Activated CD4-positive, alpha-beta T cell treated with anti-CD3 and anti-CD28 coated beads, Interleukin-2, amount 10 ng/mL, durations not matched to agents 7 days and 5 days (primary cell): Measurements from ENCODE around the gene COL6A2. TPM values are rescaled to one million over a fixed set of nuclear protein-coding genes. Genes with fewer than 3 reads are reported as not detected.

Experiments
- CTCF ChIA-PET: fragments of 350-600 bp; sonication (Branson Sonifier 250); formaldehyde crosslinking; loops from one replicate; lab custom pipeline; 2021; ENCODE audit warnings: antibody characterized with exemption; lab: Charles Lee
- POLR2A ChIA-PET: fragments of 350-600 bp; sonication (Branson Sonifier 250); formaldehyde crosslinking; loops from one replicate; lab custom pipeline; 2021; ENCODE audit warnings: antibody characterized with exemption; lab: Charles Lee
- DNase-seq: peaks from one replicate; pipeline ENCODE4 v3.0.0-alpha.2; 2020
- H3K27ac Mint-ChIP-seq: one replicate; pipeline ENCODE4 v1.8.0; 2021; ENCODE audit warnings: mild to moderate bottlenecking, moderate library complexity, mixed read lengths
- H3K27me3 Mint-ChIP-seq: one replicate; pipeline ENCODE4 v1.8.0; 2021; ENCODE audit warnings: mixed read lengths
- H3K36me3 Mint-ChIP-seq: one replicate; pipeline ENCODE4 v1.8.0; 2021; ENCODE audit warnings: low read depth, mixed read lengths
- H3K4me1 Mint-ChIP-seq: one replicate; pipeline ENCODE4 v1.8.0; 2021; ENCODE audit warnings: mixed read lengths
- H3K4me3 Mint-ChIP-seq: one replicate; pipeline ENCODE4 v1.8.0; 2021; ENCODE audit warnings: mild to moderate bottlenecking, moderate library complexity, mixed read lengths
- H3K9me3 Mint-ChIP-seq: one replicate; pipeline ENCODE4 v1.8.0; 2021; ENCODE audit warnings: mixed read lengths
- total RNA-seq, 2 experiments: library from RNA; stranded (reverse); gene quantifications; one replicate each; pipeline ENCODE4 v1.2.3, GENCODE V29; 2021

COL6A2 gene
- total RNA-seq, 2 experiments from 2014 or later, result 2.3 to 2.5 TPM

DNA sequence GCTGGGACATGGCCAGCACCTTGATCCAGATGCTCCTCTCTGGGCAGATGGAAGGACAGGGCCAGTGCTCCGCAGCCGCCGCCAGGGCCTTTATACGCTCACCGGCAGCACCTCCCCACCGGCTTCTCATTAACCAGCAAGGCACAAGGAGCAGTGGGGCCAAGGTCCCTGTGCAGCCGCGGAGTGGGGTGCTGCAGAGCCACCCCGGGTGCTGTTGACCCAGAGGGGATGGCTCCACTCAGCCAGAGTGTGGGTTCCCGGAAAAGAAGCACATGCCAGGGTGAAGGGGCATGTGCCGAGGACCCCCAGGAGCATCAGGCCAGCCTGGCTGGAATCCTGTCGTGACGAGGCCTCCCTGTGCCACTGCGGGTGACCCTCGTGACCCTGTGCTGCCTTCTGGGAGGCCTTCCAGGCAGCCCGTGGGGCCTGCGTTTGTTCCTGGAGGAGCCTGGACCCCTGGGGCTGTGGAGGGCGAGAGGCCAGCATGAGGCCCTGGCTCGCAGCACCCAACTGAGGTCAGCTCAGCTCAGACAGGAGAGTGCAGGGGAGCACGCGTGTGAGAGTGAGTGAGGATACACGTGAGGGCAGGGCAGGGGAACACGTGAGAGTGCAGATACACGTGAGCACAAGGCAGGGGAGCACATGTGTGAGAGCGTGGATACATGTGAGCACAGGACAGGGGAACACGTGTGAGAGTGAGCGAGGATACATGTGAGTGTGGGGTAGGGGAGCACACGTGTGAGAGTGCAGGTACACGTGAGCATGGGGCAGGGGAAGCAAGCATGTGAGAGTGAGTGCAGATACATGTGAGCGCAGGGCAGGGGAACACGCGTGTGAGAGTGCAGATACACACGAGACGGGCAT, 57.8 kb downstream of the COL6A2 start, which contains the start of gene FTCD:
Gene FTCD, minus strand, starts transcription at position 66 of the 864 bp plus-strand sequence. Its CDS starts 56 bp downstream, at position 10.
- no peak within 1 kb of the TSS for H3K27ac Mint-ChIP-seq
- CTCF ChIA-PET, result no interaction called here
- no peak within 1 kb of the TSS for H3K4me3 Mint-ChIP-seq

DNA sequence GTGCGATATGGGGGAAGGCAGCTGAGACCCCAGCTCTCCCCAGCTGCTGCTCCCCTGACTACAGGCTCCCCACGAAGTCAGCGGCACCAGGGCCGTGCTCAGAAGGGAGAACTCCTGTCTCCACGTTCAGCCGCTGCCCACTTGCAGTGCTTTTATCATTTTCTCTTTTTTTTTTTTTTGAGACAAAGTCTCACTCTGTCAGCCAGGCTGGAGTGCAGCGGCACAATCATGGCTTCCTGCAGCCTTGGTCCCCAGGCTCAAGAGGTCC, 58.4 kb downstream of the COL6A2 start:
- Mint-ChIP-seq H3K4me1 (no peaks in the 10 kb centered on the region), H3K9me3 (no peaks in the 10 kb centered on the region), H3K27ac (no peak overlapping the region), H3K27me3 (no peaks in the 10 kb centered on the region), H3K4me3 (no peak overlapping the region), H3K36me3 (no peaks in the 10 kb centered on the region)
- POLR2A ChIA-PET, result no interaction called here
- CTCF ChIA-PET, result no interaction called here
- no peak for DNase-seq

More for the DNA sequence above, 57.8 kb downstream of the COL6A2 start, which contains the start of gene FTCD:
- POLR2A ChIA-PET, result no interaction called here
- H3K9me3 Mint-ChIP-seq, result no peaks in the 10 kb centered on the region
- no peaks in the 10 kb centered on the region for H3K27me3 Mint-ChIP-seq
- H3K36me3 Mint-ChIP-seq, result no peaks in the 10 kb centered on the region
- DNase-seq, result no peak
- H3K4me1 Mint-ChIP-seq, result no peaks in the 10 kb centered on the region

DNA sequence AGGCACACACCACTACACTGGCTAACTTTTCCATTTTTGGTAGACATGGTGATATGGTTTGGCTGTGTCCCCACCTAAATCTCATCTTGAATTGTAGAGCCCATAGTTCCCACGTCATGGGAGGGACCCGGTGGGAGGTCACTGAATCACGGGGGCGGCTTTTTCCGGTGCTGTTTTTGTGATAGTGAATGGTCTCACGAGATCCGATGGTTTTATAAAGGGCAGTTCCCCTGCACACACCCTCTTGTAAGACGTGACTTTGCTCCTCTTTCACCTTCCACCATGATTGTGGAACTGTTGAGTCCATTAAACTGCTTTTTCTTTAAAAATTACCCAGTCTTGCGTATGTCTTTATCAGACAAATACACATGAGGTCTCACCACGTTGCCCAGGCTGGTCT, 58.8 kb downstream of the COL6A2 start:
- H3K4me3 Mint-ChIP-seq, result no peak overlapping the region
- POLR2A ChIA-PET, result no interaction called here
- no peaks in the 10 kb centered on the region for H3K9me3 Mint-ChIP-seq
- no peaks in the 10 kb centered on the region for H3K4me1 Mint-ChIP-seq
- H3K36me3 Mint-ChIP-seq, result no peaks in the 10 kb centered on the region
- no peak overlapping the region for H3K27ac Mint-ChIP-seq
- DNase-seq, result no peak
- no peaks in the 10 kb centered on the region for H3K27me3 Mint-ChIP-seq
- CTCF ChIA-PET, result no interaction called here

DNA sequence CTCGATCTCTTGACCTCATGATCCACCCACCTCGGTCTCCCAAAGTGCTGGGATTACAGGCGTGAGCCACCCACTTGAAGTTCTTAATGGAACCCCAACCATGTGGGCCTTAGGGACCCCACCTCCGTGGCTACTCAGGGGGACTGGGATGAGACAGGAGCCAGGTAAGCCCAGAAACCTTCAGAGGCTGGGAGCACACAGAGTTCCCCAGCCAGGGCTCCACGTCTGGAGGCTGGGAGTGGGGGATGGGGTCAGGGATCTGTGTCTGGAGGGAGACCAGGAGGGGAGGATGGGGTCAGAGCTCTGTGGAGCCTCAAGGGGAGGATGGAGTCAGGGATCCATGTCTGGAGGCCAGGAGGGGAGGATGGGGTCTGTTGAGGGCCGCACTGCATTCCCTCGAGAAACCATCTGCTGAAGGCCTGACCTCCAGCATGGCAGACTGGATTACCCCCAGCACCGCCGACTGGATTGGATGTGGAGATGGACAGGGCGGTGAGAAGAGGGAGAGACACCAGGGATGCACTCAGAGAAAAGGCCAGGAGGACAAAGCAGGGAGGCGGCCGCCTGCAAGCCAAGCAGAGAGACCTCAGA, 59.6 kb downstream of the COL6A2 start:
- no peak for DNase-seq
- H3K27ac Mint-ChIP-seq, result no peak overlapping the region

DNA sequence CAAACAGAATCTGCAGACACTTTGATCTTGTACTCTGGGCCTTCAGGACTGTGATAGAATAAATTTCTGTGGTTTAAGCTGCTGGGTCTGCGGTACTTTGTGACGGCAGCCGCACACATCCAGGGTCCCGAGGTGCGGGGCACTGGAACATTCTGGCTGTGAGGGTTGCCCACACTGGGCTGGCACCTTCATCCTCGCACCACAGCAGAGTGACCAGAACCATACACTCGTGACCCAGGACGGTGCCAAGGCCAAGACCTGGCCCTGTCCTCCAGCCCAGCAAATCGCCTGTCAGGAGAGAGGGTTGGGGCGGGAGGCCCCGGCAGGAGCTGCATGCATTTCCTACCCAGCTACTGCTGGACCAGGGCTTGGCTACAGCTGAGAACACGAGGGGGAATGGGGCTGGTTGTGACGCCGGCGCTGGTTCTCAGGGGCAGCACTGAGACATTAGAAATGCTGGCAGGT, 60.1 kb downstream of the COL6A2 start:
- H3K9me3 Mint-ChIP-seq, result no peaks in the 10 kb centered on the region
- CTCF ChIA-PET, result no interaction called here

More for the DNA sequence above, 59.6 kb downstream of the COL6A2 start:
- Mint-ChIP-seq H3K9me3 (no peaks in the 10 kb centered on the region), H3K27me3 (no peaks in the 10 kb centered on the region), H3K4me1 (no peaks in the 10 kb centered on the region), H3K36me3 (no peaks in the 10 kb centered on the region), H3K4me3 (no peak overlapping the region)
- ChIA-PET POLR2A (no interaction called here), CTCF (no interaction called here)

DNA sequence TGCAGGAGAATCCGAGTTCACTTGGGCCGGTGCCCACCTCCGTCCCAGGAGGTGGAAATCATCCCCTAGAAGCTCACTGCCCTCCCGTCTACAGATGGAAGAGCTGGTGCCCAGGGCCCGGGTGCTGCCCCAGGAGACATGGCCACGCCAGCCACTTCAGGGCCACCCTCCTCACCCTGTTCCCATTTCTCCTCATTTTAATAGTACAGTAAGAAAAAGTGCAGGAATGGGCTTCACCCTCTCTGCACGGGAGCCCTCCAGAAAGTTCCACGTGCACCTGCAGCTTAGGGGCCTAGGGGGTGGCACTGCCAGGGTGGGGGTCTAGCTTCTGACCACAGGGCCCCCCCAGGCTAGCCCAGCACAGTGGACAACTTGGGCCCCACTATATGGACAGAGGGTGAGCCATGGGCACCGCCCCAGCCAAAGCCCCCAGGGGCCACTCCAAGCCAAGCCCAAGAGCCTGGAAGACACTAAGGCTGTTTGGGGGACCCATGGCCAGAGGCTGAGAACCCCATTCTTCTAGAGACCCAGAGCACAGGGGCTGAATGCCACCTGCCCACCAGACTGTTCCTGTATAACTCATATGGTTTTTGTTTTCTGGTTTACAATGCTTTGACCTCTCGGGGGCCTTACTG, 60.9 kb downstream of the COL6A2 start:
- Mint-ChIP-seq H3K4me3 (no peak overlapping the region), H3K36me3 (no peaks in the 10 kb centered on the region), H3K4me1 (no peaks in the 10 kb centered on the region), H3K27ac (no peak overlapping the region), H3K27me3 (no peaks in the 10 kb centered on the region), H3K9me3 (no peaks in the 10 kb centered on the region)
- POLR2A ChIA-PET, result interaction anchor here (0.6 kb wide), 1 partner anchor 342 kb away, joined by 3 read pairs; no protein-coding TSS in a partner anchor
- DNase-seq, result no peak
- CTCF ChIA-PET, result no interaction called here

More for the DNA sequence above, 60.1 kb downstream of the COL6A2 start:
- H3K27me3 Mint-ChIP-seq, result no peaks in the 10 kb centered on the region
- H3K4me1 Mint-ChIP-seq, result no peaks in the 10 kb centered on the region
- POLR2A ChIA-PET, result interaction anchor here (0.6 kb wide), 1 partner anchor 343 kb away, joined by 3 read pairs; no protein-coding TSS in a partner anchor
- DNase-seq, result no peak
- H3K36me3 Mint-ChIP-seq, result no peaks in the 10 kb centered on the region
- no peak overlapping the region for H3K27ac Mint-ChIP-seq
- H3K4me3 Mint-ChIP-seq, result no peak overlapping the region

DNA sequence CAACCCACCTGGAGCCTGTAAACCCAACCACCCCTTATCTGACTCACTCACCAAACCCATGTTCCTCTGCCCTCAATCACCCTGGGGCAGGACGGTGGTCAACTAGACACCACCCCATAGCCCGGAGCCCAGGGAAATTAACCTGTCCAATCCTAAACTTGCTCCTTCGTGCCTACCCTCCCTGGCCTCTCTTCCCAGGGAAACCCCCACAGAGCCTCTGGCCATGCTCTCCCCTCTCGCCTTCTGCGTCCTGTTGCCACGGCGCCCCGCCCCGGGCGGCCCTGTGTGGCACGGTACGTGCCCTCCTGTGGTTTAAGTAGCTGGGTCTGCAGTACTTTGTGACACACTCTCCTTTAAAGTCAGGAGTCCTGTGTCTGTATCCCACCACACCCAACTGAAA, 61.5 kb downstream of the COL6A2 start:
- no peaks in the 10 kb centered on the region for H3K36me3 Mint-ChIP-seq
- ChIA-PET CTCF (interaction anchor here (0.9 kb wide), 1 partner anchor 17 kb away, joined by 3 read pairs; no protein-coding TSS in a partner anchor), POLR2A (no interaction called here)
- no peak for DNase-seq
- H3K27me3 Mint-ChIP-seq, result no peaks in the 10 kb centered on the region
- H3K27ac Mint-ChIP-seq, result peak overlapping the region; percentile 25
- H3K9me3 Mint-ChIP-seq, result no peaks in the 10 kb centered on the region
- H3K4me3 Mint-ChIP-seq, result no peak overlapping the region
- H3K4me1 Mint-ChIP-seq, result no peaks in the 10 kb centered on the region

DNA sequence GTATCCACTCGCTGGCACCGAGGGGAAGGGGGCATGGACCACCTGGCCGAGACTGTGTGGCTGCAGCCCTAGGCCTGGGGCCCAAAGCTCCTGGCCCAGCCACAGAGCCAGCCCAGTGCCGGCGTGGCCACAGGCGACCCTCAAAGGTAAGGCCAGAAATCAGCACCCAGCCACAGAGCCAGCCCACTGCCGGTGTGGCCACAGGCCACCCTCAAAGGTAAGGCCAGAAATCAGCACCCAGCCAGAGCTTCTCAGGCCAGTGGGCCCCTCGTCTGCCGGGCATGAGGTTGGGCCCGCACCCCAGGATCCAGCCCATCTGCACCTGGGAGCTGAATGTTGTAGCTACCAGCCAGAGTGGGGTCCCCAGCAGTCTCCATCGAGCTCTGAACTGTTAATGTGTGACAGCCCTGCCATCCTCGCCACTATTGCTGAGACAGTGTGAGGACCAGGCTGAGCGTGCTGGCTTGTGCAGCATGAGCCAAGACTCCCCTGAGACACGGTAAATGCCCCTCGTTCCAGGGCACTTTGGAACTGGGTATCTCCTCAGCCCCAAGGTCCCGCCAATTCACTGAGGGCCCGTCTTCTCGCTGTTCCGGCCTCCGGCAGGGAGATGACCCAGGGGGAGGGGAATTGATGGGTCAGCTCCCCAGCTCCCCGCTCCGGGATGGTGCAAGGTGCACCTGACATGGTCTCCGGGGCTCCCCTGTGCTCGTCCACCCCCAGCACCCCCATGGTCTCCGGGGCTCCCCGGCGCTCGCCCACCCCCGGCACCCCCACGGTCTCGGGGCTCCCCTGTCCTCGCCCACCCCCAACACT, 62.1 kb downstream of the COL6A2 start:
- H3K9me3 Mint-ChIP-seq, result no peaks in the 10 kb centered on the region

DNA sequence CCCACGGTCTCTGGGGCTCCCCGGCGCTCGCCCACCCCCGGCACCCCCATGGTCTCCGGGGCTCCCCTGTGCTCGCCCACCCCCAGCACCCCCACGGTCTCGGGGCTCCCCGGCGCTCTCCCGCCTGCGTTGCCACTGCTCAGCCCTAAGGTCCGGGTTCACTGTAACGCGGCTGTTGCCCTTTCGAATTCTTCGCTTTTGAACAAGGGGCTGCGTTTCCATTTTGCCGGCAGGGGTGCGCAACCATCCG, 62.7 kb downstream of the COL6A2 start:
- no peak overlapping the region for H3K4me3 Mint-ChIP-seq
- no peaks in the 10 kb centered on the region for H3K9me3 Mint-ChIP-seq
- no peaks in the 10 kb centered on the region for H3K4me1 Mint-ChIP-seq
- no peaks in the 10 kb centered on the region for H3K27me3 Mint-ChIP-seq
- H3K27ac Mint-ChIP-seq, result no peak overlapping the region
- ChIA-PET POLR2A (interaction anchor here (0.6 kb wide), 1 partner anchor 62 kb away, joined by 5 read pairs; no protein-coding TSS in a partner anchor), CTCF (no interaction called here)
- no peak for DNase-seq
- no peaks in the 10 kb centered on the region for H3K36me3 Mint-ChIP-seq

More for the DNA sequence above, 62.1 kb downstream of the COL6A2 start:
- POLR2A ChIA-PET, result interaction anchor here (0.6 kb wide), 1 partner anchor 61 kb away, joined by 5 read pairs; no protein-coding TSS in a partner anchor
- Mint-ChIP-seq H3K27ac (no peak overlapping the region), H3K4me1 (no peaks in the 10 kb centered on the region), H3K36me3 (no peaks in the 10 kb centered on the region), H3K4me3 (no peak overlapping the region), H3K27me3 (no peaks in the 10 kb centered on the region)
- CTCF ChIA-PET, result interaction anchor here (0.5 to 0.9 kb wide), 2 partner anchors 12 to 18 kb away, joined by 3 read pairs; no protein-coding TSS in a partner anchor
- no peak for DNase-seq

DNA sequence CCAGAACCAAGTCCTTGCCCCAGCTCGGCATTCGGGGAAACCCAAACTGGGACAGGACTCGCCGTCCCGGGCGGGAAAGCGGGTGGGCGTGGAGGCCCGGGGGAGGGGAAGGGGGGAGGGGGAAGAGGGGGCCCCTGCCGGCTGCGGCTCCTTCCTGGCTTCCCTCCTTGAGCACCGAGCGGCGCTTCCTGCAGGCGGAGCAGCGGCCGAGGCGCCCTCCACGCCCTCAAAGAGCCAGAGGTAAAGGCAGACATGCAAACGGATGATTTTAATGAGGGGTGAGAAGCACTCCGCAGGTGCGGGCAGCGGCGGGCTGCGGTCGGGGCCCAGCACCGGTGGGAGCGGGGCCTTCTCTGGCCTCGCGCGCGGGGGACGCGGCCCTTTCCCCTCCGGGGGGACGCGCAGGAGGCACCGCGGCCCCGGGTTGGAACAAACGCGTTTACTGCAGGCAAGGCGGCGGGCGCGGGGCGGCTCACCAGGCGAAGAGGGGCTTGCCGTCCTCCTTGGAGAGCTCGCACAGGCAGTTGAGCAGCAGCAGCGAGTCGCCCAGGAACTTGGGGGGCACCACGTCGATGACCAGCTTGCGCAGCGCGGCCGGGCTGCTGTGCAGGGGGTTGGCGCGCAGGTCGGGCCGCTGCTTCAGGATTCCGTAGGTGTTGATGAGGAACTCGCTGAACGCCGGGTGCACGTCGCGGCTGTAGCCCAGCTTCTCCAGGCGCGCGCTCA, 63.2 kb downstream of the COL6A2 start:
- Mint-ChIP-seq H3K4me1 (no peaks in the 10 kb centered on the region), H3K4me3 (no peak overlapping the region), H3K36me3 (no peaks in the 10 kb centered on the region), H3K9me3 (no peaks in the 10 kb centered on the region), H3K27me3 (no peaks in the 10 kb centered on the region), H3K27ac (no peak overlapping the region)
- no peak for DNase-seq
- ChIA-PET CTCF (interaction anchor here (0.9 to 1.2 kb wide), 2 partner anchors 11 to 18 kb away, joined by 3 to 4 read pairs; no protein-coding TSS in a partner anchor), POLR2A (no interaction called here)

DNA sequence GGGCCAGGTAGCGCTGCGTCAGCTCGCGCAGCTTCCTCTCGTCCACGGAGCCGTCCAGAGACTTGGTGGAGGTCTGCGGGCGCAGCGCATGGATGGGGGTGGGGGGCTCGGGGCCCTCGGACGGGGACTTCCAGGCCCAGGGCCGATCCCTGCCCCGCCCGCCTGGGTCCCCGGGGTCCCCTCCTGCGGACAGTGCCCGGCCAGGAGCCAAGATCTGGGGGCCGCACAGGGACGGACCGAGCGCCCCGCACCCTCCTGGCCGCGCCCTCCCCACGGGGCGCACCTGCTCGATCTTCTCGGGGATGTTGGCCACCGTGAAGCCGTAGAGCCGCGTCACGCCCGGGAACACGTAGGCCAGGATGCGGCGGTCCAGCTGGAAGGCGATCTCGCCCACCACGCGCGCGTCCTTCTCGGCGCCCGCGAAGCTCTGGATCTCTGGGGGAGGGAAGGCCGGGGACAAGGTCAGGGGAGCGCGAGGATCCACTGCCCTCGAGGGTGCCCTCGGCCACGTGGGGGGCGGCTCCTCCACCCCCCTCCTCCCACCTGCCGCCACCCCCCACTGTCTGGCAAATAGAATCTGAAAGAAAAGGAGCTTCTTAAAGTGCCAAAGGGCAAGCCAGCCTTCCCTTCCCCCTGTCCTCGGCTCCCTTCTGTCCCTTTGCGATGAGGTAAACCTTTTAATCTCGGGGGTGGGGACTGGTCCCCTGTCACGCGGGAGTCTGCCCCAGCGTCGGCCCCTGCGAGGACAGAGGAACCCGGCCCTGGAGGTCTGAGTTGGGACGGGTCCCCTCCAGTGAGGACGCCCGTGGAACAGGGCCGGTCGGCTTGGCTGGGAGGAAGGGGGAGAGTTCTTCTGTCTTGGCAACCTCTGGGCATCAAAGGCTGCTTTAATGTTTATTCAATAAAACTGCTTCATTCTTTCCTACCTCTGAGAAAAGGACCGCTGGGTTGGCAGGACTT, 64.0 kb downstream of the COL6A2 start:
- ChIA-PET POLR2A (no interaction called here), CTCF (interaction anchor here (0.9 to 1.2 kb wide), 2 partner anchors 12 to 19 kb away, joined by 3 to 4 read pairs; no protein-coding TSS in a partner anchor)
- H3K4me1 Mint-ChIP-seq, result no peaks in the 10 kb centered on the region
- no peaks in the 10 kb centered on the region for H3K36me3 Mint-ChIP-seq
- H3K4me3 Mint-ChIP-seq, result no peak overlapping the region
- H3K9me3 Mint-ChIP-seq, result no peaks in the 10 kb centered on the region
- H3K27ac Mint-ChIP-seq, result no peak overlapping the region
- no peak for DNase-seq
- no peaks in the 10 kb centered on the region for H3K27me3 Mint-ChIP-seq
